Suprapubic skin (tissue), 3 donors: ENCODE data around the gene PLA2R1.

ENCODE experiments used
- POLR2AphosphoS5 ChIP-seq, 3 donors: sonication (generic); formaldehyde crosslinking; IDR thresholded peaks; one replicate each; pipeline ENCODE4 v1.6.1; 2017; ENCODE audit warnings: antibody characterized with exemption in 3 of 3
- TF ChIP-seq, protein P1 (sequence below), 2 donors: fragments of 200-600 bp in 1 of 2; fragments of 450-650 bp in 1 of 2; sonication (generic) in 1 of 2; IDR thresholded peaks; one replicate each; pipeline ENCODE4 v1.5.1; 2016 to 2019; ENCODE audit warnings: antibody characterized with exemption in 2 of 2, mild to moderate bottlenecking in 1 of 2, moderate library complexity in 1 of 2

- no peak for TF ChIP-seq POLR2AphosphoS5 (IDR thresholded peaks at IDR 0.05)
- TF ChIP-seq, protein P1, sequence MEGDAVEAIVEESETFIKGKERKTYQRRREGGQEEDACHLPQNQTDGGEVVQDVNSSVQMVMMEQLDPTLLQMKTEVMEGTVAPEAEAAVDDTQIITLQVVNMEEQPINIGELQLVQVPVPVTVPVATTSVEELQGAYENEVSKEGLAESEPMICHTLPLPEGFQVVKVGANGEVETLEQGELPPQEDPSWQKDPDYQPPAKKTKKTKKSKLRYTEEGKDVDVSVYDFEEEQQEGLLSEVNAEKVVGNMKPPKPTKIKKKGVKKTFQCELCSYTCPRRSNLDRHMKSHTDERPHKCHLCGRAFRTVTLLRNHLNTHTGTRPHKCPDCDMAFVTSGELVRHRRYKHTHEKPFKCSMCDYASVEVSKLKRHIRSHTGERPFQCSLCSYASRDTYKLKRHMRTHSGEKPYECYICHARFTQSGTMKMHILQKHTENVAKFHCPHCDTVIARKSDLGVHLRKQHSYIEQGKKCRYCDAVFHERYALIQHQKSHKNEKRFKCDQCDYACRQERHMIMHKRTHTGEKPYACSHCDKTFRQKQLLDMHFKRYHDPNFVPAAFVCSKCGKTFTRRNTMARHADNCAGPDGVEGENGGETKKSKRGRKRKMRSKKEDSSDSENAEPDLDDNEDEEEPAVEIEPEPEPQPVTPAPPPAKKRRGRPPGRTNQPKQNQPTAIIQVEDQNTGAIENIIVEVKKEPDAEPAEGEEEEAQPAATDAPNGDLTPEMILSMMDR (IDR thresholded peaks at IDR 0.05): no peak
These were observed 170.3 kb downstream of the PLA2R1 start for GRCh38 chr2:159891917-159892730.
